ENCODE data around the gene JAM3.

JAM3 gene

DNA sequence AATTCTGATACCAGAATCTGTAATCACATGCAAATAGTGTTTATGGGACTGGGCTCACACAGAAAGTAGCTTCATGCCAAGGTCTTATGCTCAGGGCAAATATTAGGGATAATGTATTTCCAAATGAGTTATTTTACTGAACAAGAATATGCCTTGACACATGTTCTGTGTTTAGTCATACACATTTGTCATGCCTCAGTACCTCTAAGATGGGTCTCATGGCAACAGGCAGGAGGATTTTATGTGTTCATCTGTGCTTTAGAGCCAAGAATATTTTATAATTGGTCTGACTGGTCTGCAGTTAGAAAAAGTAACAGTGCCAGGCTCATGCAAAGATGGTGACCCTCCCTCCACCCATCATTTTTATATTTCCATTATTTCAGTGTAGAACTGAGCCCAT is 49.1 kb downstream of the JAM3 start:
- ChIA-PET POLR2A (ENCODE audit: low non-redundant PET) (no interaction called here), CTCF (interaction anchor here (1.0 kb wide), 1 partner anchor 190 kb away, joined by 4 read pairs; no protein-coding TSS in a partner anchor)
- DNase-seq (ENCODE audit: low spot score) = no peak
- TF ChIP-seq, protein P1, sequence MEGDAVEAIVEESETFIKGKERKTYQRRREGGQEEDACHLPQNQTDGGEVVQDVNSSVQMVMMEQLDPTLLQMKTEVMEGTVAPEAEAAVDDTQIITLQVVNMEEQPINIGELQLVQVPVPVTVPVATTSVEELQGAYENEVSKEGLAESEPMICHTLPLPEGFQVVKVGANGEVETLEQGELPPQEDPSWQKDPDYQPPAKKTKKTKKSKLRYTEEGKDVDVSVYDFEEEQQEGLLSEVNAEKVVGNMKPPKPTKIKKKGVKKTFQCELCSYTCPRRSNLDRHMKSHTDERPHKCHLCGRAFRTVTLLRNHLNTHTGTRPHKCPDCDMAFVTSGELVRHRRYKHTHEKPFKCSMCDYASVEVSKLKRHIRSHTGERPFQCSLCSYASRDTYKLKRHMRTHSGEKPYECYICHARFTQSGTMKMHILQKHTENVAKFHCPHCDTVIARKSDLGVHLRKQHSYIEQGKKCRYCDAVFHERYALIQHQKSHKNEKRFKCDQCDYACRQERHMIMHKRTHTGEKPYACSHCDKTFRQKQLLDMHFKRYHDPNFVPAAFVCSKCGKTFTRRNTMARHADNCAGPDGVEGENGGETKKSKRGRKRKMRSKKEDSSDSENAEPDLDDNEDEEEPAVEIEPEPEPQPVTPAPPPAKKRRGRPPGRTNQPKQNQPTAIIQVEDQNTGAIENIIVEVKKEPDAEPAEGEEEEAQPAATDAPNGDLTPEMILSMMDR (conservative IDR thresholded peaks at IDR 0.05; ENCODE audit: low read depth) = no peak
- H3K27ac ChIP-seq = no peak overlapping the region

DNA sequence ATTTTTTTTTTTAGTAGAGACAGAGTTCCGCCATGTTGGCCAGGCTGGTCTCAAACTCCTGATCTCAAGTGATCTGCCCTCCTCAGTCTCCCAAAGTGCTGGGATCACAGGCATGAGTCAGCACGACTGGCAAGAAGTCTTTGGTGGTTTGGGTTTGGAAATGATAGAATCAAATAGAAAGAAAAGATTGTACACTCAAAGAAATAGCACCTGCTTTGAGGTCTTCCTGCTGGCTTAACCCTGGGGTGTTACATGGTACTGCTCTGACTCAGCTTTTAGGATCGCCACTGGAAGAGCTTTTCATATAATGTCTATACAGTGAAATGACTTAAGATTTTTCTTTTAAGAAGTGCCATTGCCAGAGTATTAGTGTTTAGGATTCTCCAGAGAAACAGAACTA is 50.2 kb downstream of the JAM3 start:
- H3K27ac ChIP-seq = no peak overlapping the region
- ChIA-PET CTCF (interaction anchor here (0.7 kb wide), 1 partner anchor 68 kb away, joined by 3 read pairs; no protein-coding TSS in a partner anchor), POLR2A (ENCODE audit: low non-redundant PET) (no interaction called here)
- DNase-seq (ENCODE audit: low spot score) = peak; percentile 38
- TF ChIP-seq, protein P1 (conservative IDR thresholded peaks at IDR 0.05; ENCODE audit: low read depth) = no peak

DNA sequence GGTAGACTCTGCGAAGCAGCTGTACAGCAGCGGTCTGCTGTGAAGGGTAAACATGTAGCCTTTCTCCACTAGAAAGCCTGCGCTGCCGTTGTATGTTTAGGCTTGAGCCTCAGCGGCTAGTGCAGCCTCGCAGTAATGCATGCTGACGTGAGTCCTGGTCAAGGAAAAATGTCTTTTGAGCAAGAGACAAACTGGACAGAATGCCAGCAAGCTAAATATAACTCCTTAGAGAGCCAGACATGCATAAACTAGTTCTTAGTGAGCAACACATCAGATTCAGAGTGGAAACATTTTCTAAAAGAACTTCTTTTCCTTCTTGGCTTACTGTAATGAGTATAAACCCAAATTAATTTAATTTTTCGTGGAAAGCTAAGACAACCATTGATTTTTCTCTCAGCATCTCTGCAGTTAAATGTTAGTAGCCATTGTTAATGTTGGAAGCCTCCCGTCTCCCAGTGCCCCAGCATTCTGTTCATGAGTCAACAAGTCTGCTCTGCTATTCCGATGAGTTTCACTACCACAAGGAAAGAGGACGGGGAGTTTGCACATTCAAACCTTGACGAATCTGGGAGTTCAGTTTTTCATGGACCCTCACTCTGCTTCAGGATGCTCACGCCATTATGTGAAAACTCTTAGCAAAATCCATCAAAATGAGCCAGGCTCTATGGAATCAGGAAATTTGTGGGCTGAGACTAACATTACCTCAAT is 51.4 kb downstream of the JAM3 start:
- ChIA-PET POLR2A (ENCODE audit: low non-redundant PET) (no interaction called here), CTCF (no interaction called here)
- TF ChIP-seq, protein P1 (conservative IDR thresholded peaks at IDR 0.05; ENCODE audit: low read depth) = no peak
- peak; percentile 44 for DNase-seq (ENCODE audit: low spot score)
- peak overlapping the region; percentile 68 for H3K27ac ChIP-seq

DNA sequence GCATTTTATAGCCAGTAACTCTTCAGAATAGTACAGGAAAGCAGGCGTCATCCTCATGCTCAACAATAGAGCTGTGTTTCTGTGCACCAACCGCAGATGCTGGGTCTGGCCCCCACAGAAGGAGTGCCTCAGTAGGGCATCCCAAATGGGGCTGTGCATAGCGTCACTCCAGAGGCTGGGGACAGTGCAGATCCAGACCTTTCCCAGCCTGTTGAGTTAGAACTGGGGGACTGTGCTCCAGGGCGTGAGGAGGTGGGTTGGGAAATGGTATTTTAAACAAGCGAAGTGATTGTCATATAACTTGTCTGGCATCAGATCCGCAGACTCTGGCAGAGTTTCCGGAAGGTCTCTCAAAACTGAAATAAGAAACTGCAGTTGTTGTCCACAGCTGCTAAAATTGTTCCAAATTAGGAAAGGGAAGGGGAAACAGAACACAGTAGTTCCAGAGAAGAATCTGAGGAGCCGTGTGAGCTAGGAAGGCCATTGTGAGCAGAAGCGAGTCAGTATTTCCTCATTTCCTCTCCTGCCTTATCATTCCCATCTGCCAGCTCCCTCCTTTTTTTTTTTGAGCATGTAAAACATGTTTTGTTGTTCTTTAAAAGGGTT is 52.2 kb downstream of the JAM3 start:
- peak overlapping the region; percentile 68 for H3K27ac ChIP-seq
- ChIA-PET CTCF (no interaction called here), POLR2A (ENCODE audit: low non-redundant PET) (no interaction called here)
- TF ChIP-seq, protein P1 (conservative IDR thresholded peaks at IDR 0.05; ENCODE audit: low read depth) = no peak
- no peak for DNase-seq (ENCODE audit: low spot score)

DNA sequence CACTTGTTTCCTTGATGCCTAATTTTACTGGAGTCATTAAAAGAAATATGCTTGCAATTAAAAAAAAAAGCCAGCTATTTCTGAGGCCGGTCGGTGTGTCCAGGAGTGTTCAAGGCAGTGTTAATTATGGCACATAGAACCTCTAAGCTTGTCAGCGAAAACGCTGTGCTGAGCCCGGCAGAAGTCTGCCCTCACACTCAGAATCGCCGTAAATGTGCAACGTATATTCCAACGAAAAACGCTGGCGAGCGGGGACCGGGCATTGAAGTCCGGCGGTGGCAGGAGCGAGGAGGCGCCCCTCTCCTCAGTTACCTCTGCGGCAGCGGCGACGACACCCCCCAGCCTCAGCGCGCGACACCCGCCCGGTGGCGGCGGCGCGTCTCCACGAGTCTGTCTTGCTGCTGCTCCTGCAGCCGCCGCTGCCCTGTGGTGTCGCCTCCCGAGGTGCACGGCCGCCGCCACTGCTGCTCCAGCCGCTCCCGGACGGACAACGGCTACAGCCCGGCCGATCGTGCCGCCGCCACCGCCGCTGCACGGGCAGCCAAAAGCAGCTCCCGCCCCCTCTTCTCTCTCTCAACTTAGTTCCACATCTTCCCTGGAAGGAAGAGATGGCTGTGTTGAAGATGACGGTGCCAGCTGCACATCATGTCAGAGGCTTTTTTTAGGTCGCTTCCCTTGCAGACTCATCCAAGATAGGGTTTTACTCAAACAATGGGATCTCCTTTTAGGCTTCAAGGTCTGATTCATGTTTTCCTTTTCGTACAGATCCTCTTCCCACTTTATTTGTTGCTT is 56.0 kb downstream of the JAM3 start:
- POLR2A ChIA-PET (ENCODE audit: low non-redundant PET) = no interaction called here
- H3K27ac ChIP-seq = no peak overlapping the region
- DNase-seq (ENCODE audit: low spot score) = no peak
- TF ChIP-seq, protein P1 (conservative IDR thresholded peaks at IDR 0.05; ENCODE audit: low read depth) = no peak
- CTCF ChIA-PET = interaction anchor here (0.6 kb wide), 1 partner anchor 16 kb away, joined by 4 read pairs; no protein-coding TSS in a partner anchor

DNA sequence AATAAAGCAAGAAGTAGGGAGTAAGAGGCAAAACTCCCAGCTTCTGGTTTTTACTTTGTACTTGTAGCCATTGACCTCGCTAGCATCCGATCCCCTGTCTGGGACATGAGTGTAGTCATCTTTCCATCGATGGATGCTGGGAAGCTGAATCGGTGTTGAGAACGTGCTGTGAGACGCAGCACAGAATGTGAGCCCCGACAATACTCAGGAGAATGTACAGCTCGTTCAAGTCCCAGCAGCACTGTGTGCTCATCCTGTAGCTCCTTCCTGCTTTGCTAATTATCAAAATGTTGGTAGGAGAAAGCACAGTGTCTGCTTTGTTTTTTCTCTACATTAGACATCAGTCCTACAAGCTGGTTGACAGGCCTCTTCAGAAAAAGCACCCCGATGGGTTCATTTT is 56.6 kb downstream of the JAM3 start:
- POLR2A ChIA-PET (ENCODE audit: low non-redundant PET) = no interaction called here
- no peak overlapping the region for H3K27ac ChIP-seq
- DNase-seq (ENCODE audit: low spot score) = no peak
- TF ChIP-seq, protein P1 (conservative IDR thresholded peaks at IDR 0.05; ENCODE audit: low read depth) = no peak
- CTCF ChIA-PET = interaction anchor here (0.6 kb wide), 1 partner anchor 16 kb away, joined by 4 read pairs; no protein-coding TSS in a partner anchor

All from RWPE1 (cell line).